Measurements from ENCODE around the gene FRAS1.

- TF ChIP-seq REST (IDR thresholded peaks at IDR 0.05; ENCODE audit: insufficient read depth in 1 of 2, low read depth in 2 of 2, low read length in 2 of 2) (no peak), POLR2AphosphoS5 (IDR thresholded peaks at IDR 0.05; ENCODE audit: low read depth, low read length) (no peak)
These were observed 161.1 kb downstream of the FRAS1 start for GRCh38 chr4:78218260-78218659.

Measured in PFSK-1 (cell line).